Measurements from ENCODE around the gene RAVER2.
"Not testable (repeated sequence)": the region's sequence is repeated elsewhere in the genome, so short reads cannot be mapped to it uniquely, and the experiment has no call there.

RAVER2 gene

DNA sequence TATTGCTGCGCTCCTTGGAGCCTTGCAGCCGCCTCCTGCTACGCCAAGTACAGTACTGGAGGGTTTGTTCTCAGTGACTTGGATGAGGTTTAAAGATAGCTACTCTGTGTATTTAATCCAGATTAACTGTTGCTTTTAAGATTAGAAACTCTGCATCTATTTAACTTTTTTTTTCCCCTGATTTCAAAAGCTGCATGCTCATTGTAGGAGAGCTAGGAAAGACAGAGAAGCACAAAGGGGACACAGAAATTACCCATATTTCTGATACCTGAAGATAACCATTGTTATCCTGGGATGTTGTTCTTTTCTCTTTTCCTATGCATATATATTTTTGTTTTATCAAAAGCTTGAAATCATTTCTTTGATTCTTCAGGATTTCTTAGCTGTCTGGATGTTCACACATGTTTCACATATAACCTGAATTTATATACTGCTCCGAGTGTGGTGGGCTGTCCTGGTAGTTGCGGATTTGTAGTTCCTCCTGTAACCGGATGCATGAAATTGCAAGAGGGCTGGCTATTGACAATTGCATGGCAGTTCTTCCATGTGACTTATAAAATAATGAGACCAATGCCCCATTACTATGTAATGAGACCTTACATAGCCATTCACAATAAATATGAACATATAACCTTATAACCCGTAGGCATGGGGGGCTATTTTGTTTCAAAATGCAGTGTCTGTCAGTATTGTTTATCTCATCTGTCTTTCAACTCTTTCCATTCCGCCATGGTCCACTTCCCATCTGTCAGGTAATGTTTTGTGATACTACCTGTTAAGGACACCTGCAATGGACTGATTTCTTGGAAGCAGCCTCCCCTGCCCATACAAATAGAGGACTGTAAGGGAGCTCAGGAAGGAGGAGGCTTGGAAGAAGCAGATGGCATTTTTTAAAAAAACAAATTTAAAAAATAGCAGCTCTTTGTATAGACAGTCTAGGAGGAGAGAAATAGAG lies 1.4 kb downstream of the RAVER2 start:
- FAIRE-seq = no peak
- no peak for DNase-seq (ENCODE audit: low spot score)

DNA sequence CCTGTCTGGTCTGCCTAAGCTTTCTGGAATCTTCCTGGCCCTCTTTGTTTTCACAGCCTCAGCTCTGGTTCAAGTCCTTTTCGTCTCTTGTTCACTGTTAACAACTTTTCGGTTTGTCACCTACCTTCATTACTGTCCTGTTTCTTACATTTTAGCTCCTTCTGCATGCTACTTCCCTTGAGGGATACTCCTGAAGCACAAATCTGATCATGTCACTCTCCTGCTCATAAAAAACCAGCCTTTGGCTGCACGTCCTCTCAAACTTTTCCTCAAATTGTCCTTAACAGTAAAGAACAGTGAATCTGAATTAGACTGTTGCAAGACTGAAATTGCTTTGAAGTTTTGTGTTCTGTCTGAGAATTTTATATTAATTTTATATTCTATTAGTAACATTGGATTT lies 3.3 kb downstream of the RAVER2 start:
- FAIRE-seq = no peak

DNA sequence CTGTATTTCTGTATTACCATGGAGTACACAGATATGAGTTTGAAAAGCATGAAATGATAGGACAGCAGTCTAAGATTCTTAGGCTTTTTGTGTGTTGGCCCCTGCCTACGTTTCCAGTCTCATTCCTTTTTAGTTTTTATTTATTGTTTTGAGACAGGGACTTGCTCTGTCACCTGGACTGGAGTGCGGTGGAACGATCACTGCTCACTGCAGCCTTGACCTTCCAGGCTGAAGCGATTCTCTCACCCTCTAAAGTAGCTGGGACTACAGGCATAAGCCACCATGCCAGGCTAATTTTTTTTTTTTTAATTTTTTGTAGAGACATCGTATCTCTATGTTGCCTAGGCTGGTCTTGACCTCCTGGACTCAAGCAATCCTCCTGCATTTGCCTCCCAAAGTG lies 3.8 kb downstream of the RAVER2 start:
- DNase-seq (ENCODE audit: low spot score) (no peak), FAIRE-seq (no peak)

More for the DNA sequence above, 3.3 kb downstream of the RAVER2 start:
- DNase-seq (ENCODE audit: low spot score) = no peak

DNA sequence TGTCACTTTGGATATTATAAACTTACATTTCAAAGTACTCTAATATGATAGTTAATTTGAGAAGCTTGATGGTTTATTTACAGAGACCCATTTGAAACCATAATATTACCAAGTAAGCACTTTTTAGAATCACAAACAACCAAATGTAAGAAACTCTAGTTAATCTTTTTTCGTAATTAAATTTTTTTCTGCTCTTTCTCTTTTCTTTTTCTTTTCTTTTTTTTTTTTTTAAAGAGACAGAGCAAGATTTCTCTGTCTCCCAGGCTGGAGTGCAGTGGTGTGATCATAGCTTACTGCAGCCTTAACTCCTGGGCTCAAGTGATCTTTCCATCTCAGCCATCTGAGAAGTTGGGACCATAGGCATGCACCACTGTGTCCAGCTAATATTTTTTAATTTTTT lies 5.2 kb downstream of the RAVER2 start:
- FAIRE-seq (no peak), DNase-seq (ENCODE audit: low spot score) (no peak)

DNA sequence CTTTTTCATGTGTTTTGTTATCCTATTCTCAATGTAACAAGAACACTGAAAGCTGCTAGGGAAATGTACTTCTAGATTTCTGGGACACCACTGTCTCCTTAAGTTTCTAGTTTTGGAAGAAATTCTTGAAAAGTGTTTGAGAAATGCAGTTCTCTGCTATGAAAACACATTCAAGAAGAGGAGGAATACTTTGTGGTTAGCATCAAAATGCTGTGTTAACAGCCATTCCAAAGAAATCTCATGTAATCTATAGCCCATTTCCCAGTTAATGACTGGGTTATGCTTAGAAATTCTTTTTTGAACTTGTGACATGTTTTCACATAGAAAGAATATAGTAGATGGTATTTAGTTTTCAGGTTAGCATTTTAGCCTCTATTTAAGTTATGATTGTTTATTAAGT lies 6.0 kb downstream of the RAVER2 start:
- DNase-seq (ENCODE audit: low spot score) (no peak), FAIRE-seq (no peak)

DNA sequence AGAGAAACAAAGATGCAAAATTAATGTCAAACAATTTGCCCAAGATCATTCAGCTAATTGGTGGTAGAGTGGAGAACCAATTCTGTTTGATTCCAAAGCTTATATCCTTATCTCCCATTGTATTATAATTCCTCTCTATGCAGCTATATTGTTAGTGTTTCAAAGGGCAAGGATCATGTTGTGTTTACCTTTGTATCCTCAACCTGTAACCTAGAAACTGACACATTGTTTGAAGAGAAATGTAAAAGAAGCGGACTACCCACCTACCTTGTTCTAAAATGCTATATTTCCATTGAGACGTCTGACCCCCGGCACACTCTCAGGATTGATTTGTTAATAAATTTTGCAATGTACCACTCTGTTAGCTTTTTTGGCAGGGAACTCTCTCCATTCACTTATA lies 9.3 kb downstream of the RAVER2 start:
- no peak for DNase-seq (ENCODE audit: low spot score)
- no peak for FAIRE-seq

DNA sequence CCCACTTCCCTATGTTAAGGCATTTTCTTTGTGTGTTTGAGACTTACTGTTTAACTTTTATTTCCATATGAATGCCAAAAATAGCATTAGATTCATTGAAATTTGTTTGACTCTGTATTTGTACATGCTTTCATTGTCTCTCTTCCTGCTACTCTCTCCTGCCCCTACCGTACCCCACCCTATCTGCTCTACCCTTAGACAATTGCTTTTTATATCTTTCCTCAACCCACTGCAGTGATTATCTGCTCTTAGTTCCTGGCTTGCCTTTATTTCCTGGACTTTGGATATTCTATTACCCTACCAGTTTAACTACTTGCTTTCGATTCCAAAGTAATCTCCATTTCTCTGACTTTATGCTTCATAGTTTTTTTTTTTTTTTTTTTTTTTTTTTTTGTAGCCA lies 10.5 kb downstream of the RAVER2 start:
- no peak for DNase-seq (ENCODE audit: low spot score)
- FAIRE-seq = no peak

DNA sequence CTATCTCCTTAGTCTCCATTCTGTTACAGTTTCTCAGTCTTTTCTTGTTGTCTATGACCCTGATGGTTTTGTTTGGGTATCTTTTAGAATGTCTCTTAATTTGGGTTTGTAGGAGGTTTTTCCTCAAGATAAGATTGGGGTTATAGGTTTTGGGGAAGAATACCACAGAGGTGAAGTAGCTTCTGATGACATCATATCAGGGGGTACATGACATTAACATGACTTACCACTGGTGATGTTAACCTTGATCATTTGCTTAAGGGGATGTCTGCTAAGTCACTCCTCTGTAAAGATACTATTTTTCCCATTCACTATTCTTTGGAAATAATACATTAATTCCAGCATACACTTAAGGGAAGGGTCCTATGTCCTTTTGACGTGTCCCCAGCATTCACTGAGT lies 11.9 kb downstream of the RAVER2 start:
- DNase-seq (ENCODE audit: low spot score) (no peak), FAIRE-seq (no peak)

DNA sequence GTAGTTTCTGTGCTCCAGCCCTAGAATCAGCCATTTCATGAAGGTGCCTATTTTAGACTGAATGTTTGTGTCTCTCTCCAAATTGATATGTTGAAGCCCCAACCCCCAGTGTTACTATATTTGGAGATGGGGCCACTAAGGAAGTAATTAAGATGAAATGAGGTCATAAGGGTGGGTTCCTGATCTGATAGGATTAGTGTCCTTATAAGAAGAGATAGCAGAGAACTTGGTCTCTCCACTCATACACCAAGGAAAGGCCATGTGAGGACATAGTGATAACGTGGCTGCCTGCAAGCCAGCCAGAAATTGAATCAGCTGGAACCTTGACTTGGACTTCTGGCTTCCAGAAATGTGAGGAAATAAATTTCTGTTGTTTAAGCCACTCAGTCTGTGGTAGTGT lies 12.3 kb downstream of the RAVER2 start:
- FAIRE-seq (no peak), DNase-seq (ENCODE audit: low spot score) (no peak)

DNA sequence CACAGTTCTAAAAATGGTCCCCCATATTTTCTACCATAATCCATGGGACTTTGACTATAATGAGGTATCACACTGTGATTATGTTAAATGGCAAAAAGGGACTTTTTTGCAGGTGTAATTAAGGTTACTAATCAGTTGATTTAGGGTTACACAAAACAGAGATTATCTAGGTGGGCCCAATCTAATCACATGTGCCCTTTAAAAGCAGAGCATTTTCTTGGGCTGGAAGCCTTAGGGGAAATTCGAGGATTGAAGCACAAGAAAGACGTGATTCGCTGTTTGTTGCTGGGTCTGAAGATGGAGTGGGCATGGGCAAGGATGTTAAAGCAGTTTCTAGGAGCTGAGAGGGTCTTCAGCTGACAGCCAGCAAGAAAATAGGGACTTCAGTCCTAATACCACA lies 13.4 kb downstream of the RAVER2 start:
- FAIRE-seq (no peak), DNase-seq (ENCODE audit: low spot score) (no peak)

DNA sequence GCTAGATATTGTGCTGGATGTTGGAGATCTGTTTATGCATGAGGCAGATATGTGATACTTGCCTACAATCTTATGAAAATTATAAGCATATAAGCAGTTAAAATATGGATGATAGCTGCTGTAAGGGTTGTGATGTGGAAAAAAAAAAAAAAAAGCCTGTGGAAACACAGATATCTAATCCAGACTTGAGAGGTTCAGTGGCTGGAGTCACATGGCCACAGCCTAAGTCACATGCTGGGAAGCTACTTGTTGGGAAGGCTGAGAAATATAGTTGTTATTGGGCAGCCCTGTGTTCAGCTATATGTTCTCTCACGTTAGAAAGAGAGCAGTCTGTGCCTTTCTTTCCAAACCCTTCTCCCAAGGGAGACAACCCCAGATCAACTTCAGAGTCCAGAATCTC lies 15.1 kb downstream of the RAVER2 start:
- DNase-seq (ENCODE audit: low spot score) (no peak), FAIRE-seq (no peak)

DNA sequence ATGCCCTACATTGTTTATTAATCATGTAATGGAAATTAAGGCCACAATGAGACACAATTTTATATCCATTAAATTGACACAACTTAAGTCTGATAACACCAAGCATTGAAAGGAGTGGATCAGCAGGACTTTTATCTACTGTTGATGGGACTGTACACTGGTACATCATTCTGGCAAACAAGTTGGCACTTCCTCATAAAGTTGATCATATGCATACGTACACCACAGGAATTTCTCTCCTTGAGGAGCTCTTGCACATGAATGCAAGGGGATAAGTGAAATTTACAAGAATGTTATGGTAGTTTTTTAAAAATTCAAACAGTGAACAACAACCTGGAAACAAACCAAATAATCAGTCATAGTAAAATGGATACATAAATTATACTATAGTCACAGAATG lies 20.1 kb downstream of the RAVER2 start:
- DNase-seq (ENCODE audit: low spot score) (no peak), FAIRE-seq (no peak)

DNA sequence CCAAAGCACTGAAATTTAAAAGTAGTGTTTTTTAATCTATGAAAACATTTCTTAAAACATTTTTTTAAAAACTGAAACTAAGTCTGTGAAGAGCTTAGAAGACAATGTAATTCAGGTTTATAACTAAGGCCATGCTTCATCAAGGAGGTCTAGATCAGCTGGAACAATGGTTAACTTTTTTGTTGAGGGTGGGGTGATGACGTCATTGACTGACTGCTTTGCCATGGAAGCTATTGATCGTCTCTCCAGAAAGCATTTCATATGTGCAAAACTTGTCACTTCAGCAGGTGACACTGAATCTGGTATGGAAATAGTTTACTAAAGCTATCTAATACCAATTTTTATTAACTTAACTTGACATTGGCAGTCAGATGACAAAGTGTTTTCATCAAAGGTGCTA lies 21.0 kb downstream of the RAVER2 start:
- DNase-seq (ENCODE audit: low spot score) (no peak), FAIRE-seq (no peak)

DNA sequence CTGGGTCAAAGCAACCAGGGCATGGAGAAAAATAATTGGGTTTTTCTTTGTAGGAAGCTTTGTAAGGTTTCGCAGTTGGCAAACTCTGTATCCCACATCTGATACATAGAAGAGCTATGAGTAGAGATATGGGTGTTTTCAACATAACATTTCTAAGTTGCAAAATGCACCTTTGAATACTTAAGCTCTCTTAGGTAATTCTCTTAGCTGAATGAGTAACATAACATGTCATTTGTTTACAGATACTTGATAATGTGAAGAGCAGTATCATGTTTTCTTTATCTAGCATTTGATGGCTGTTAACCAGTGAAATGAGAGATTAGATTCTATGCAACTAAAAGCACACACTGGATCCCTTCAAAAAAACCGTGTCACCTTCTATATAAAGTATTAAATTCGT lies 21.6 kb downstream of the RAVER2 start:
- FAIRE-seq = no peak
- DNase-seq (ENCODE audit: low spot score) = no peak

DNA sequence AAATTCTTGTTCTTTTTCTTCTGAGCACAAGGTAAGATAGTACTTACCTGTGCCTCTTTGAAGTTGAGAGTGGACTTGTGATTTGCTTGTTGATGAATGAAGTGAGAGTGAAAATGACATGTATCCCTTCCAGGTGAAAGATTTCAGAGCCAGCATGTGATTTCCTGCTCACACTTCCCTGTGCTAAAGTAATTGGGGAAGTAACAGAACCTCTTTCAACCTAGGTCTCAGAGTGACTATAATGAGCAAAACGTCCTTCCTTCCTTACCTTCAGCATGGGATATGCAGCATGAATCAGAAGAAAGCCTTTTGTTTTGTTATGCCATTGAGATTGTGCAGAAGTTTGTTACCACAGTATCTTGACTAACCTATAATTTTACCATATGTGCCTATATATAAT lies 24.6 kb downstream of the RAVER2 start:
- no peak for DNase-seq (ENCODE audit: low spot score)
- FAIRE-seq = no peak

DNA sequence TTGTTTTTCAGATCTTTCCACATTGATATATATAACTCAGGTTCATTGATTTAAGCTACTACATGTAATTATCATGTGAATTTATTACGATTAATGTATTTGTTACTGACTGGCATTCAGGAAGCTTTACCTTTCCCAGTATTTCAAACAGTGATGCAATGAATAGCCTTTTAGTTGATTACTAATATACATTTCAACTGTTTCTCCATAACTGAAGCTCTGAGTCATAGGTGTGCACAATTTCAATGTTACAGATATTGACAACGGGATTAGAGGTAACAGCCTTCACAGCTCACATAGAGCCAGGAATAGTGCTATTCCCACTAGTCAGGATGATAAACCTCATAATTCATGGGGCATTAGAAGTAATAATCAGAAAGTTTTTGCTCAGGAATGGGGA lies 25.1 kb downstream of the RAVER2 start:
- no peak for FAIRE-seq

DNA sequence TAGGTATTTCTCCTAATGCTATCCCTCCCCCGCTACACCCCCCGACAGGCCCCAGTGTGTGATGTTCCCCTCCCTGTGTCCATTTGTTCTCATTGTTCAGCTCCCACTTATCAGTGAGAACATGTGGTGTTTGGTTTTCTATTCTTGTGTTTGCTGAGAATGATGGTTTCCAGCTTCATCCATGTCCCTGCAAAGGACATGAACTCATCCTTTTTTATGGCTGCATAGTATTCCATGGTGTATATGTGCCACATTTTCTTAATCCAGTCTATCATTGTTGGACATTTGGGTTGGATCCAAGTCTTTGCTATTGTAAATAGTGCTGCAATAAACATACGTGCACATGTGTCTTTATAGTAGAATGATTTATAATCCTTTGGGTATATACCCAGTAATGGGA lies 28.4 kb downstream of the RAVER2 start:
- FAIRE-seq; DNase-seq (ENCODE audit: low spot score): not testable (repeated sequence)

More for the DNA sequence above, 25.1 kb downstream of the RAVER2 start:
- no peak for DNase-seq (ENCODE audit: low spot score)

DNA sequence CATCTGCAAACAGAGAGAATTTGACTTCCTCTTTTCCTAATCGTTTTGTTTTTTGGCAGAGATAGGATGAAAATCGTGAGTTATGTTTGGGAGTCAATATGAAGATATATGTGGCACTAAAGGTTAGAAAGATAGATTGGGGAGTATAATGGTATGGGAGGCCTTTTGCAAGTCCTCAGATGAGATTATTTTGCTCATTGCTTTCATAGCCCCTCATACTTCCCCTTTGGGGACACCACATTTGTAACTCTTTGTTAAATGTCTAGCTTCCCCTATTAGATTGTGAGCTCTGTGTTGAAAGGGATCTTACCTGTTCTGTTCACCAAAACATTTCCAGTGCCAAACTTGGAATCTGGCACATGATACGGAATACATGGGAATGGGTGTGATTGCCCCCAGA lies 30.2 kb downstream of the RAVER2 start:
- FAIRE-seq (no peak), DNase-seq (ENCODE audit: low spot score) (no peak)

DNA sequence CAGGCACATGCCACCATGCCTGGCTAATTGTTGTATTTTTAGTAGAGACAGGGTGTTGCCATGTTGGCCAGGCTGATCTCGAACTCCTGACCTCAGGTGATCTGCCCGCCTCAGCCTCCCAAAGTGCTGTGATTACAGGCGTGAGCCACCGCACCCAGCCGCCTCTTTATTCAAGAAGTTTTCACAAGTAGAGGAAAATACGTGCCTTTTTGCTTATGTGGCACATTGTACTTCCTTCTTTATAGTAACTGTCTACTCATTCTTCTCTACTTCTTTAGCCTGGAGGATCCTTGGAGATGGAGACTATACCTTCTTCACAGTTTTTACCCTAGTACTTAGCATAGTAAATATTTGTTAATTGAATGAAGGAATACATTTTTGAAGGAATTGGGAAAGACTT lies 37.2 kb downstream of the RAVER2 start:
- FAIRE-seq; DNase-seq (ENCODE audit: low spot score): not testable (repeated sequence)

DNA sequence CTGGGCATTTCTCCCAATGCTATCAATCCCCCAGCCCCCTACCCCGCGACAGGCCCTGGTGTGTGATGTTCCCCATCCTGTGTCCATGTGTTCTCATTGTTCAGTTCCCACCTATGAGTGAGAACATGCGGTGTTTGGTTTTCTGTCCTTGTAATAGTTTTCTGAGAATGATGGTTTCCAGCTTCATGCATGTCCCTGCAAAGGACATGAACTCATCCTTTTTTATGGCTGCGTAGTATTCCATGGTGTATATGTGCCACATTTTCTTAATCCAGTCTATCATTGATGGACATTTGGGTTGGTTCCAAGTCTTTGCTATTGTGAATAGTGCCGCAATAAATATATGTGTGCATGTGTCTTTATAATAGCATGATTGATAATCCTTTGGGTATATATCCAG lies 38.0 kb downstream of the RAVER2 start:
- FAIRE-seq; DNase-seq (ENCODE audit: low spot score): not testable (repeated sequence)

DNA sequence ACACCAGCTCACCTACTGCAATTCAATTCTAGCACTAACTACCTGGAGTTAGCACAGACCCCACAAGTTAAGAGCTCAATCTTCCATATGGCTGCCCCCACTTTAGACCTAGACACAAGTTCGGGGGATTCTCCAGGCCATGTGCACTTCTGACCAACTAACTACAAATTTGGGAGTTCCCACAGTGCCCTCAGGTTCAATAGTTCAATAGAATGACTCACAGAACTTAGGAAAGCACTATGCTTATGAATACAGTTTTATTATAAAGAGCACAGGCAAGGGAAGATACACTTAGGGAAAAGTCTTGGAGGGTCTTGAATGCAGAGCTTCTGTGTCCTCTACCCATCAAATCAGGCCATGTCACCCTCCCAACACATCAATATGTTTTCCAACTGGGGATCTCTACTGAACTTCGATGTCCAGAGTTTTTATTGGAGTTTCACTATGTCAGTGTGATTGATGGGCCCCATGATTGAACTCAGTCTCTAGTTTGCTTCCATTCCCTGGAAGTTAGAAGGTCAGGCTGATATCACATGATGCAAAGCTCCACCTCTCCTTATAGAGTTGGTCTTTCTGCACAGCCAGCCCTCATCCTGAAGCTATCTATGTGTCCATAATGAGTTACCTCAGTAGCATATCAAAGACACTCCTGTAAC lies 46.1 kb downstream of the RAVER2 start:
- FAIRE-seq (no peak), DNase-seq (ENCODE audit: low spot score) (no peak)

DNA sequence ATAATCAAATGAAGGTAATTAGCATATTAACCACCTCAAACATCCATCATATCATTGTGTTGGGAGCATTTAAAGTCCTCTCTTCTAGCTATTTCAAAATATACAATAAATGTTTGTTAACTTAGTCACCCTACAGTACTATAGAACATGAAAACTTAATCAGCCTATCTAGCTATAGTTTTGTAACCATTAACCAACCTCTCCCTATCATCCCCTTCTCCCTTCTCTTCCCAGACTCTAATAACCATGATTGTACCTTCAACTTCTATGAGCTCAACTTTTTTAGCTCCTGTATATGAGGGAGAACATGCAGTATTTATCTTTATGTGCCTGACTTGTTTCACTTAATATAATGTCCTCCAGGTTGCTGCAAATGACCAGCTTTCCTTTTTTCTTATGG lies 54.0 kb downstream of the RAVER2 start:
- DNase-seq (ENCODE audit: low spot score) (no peak), FAIRE-seq (no peak)

All from urothelium cell line (cell line).